Hematopoietic multipotent progenitor cell treated with erythropoietin and hydrocortisone succinate and interleukin-3 and kit ligand, for 4 days (in vitro differentiated cells): ENCODE data around the gene KLF12.
A peak's percentile ranks its signal among the peaks of the same experiment; 100 is the strongest.

ENCODE experiments used
- DNase-seq: peaks from one replicate; pipeline ENCODE4 v3.0.0-alpha.2; 2015

The KLF12 gene

GRCh38 chr13:74134777-74135325 is 647 bp upstream of the KLF12 start:
- DNase-seq: peak; percentile 63

GRCh38 chr13:74133657-74134201 is 475 bp downstream of the KLF12 start:
- DNase-seq: peak; percentile 91

- DNase-seq: peak; percentile 49
These were observed 1.2 kb downstream of the KLF12 start for GRCh38 chr13:74132776-74133656.

- peak; percentile 13 for DNase-seq
These were observed 1.9 kb downstream of the KLF12 start for GRCh38 chr13:74132152-74132775.

- DNase-seq: no peak
These were observed 3.0 kb downstream of the KLF12 start for GRCh38 chr13:74131227-74131626.

- peak; percentile 66 for DNase-seq
These were observed 4.6 kb downstream of the KLF12 start for GRCh38 chr13:74129500-74130191.

GRCh38 chr13:74128156-74128767 is 5.9 kb downstream of the KLF12 start:
- DNase-seq: no peak

DNA sequence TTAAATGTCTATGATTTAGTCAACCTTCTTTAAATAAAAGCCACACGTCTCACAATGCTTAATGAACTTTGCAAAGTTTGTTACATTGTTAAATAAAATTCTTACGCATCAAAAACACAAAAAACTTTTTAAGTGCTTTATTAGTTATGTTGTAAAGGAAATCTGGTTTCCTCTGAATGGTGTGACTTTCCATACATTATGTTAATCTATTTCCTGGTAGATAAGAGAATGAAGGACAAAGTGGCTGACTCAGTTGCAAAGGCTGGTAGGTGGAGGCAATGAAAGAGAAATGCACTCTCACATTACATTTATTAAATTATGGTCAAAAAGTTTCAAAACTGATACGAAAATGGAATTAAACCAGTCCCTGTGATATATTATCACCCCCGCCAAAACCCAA is 15.9 kb downstream of the KLF12 start:
- DNase-seq: no peak

DNA sequence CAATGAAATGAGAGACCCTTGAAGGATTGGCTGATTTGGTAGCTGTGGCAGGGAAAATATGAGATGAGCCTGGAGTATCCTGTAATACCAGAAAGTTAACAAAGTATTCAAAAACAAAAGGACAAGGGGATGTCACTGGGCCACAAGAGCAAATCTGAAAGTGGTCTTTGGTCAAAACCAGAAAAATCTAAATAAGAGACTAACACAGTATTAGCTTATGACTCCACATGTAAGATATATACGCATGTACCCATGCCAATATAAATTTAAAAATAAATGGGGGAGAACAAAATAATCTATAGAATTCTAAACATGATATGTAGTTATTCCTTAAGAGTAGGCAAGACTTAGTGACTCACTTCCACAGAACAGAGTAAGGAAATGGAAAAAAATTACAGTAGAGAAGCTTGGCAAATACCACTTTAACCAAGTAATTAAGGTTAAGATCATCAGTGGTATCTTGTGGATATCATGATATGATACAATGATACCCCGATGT is 16.9 kb downstream of the KLF12 start:
- no peak for DNase-seq

DNA sequence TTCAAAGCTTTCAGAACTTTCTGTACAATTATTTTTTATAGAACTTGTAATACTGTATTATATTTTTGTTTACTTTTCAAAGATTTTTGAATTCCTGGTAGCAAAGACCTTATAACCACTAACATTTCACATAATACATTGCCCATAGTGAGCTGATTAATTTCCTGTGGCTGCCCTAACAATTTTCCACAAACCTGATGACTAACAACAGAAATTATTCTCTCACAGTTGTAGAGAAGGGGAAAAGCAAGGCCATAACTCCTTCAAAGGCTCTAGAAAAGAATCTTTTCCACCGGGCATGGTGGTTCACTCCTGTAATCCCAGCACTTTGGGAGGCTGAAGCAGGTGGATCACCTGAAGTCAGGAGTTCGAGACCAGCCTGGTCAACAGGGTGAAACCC is 19.1 kb downstream of the KLF12 start:
- no peak for DNase-seq

GRCh38 chr13:74114641-74115040 is 19.6 kb downstream of the KLF12 start:
- DNase-seq: no peak

GRCh38 chr13:74114202-74114601 is 20.0 kb downstream of the KLF12 start:
- no peak for DNase-seq

DNA sequence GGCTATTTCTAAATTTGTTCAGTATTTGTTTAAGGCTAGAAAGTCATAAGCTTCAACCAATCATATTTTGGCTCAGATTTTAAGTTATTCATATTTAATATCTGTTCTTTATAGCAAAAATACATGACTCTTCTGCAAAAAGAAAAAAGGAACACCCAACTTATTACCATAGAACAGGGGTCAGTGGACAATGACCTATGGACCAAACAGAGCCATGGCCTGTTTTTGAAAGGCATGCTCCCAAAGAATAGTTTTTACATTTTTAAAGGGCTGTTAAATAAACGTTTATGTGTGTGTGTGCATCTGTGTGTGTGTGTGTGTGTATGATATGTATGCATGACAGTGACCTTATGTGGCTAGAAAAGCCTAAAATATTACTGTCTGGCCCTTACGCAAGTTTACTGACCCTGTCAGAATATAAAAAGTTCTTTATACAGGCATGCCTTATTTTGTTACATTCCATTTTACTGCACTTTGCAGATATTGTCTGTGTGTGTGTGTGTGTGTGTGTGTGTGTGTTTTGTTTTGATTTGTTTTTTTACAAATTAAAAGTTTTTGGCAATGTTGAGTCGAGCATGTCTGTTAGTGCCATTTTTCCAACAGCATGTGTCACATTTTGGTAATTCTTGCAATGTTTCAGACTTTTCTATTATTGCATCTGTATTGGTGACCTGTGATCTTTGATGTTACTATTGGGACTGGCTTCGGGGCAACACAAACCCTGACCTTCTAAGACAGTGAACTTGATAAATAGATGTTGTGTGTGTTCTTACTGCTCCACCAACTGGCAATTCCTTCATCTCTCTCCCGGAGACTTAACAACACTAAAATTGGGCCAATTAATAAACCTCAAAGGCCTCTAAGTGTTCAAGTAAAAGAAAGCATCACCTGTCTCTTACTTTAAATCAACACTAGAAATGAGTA is 22.0 kb downstream of the KLF12 start:
- DNase-seq: no peak

DNA sequence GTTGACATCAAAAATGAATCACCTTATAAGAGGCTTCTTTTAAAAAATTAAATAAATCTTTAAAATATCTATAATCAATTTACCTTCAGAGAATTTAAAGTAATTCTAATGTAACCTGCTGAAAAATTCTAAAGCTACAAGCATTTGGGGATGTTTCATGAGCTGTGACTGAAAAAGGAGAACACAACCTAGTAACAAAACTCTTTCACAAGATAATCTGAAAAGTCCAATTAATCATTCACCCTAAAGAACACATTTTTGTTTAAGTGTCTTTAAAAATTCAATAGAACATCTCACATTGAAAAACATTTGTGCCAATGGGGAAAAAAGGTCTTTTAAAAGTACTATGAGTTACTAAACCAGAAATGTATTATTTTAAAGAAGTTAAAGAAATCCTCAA is 22.8 kb downstream of the KLF12 start:
- DNase-seq: no peak

DNA sequence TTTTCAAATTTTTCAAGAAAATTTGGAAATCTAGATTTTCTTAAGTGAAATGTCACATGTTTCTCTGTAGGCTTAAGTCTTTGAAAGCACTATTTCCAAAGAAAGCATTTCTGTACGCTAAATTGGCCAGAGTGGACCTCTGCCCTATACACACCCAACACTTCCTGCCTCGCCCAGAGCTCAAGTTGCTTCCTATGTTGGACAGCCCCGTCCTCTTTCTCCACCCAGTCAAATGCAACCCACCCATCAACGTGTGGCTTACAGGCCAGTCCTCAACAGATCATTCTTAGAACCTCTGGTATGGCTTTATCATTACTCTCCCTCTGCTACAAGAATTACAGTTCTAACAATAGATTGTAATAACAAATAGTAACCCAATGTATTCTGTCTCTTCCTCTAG is 24.2 kb downstream of the KLF12 start:
- peak; percentile 33 for DNase-seq

GRCh38 chr13:74107598-74107997 is 26.6 kb downstream of the KLF12 start:
- DNase-seq: no peak

- DNase-seq: no peak
These were observed 28.3 kb downstream of the KLF12 start for GRCh38 chr13:74105871-74106270.

DNA sequence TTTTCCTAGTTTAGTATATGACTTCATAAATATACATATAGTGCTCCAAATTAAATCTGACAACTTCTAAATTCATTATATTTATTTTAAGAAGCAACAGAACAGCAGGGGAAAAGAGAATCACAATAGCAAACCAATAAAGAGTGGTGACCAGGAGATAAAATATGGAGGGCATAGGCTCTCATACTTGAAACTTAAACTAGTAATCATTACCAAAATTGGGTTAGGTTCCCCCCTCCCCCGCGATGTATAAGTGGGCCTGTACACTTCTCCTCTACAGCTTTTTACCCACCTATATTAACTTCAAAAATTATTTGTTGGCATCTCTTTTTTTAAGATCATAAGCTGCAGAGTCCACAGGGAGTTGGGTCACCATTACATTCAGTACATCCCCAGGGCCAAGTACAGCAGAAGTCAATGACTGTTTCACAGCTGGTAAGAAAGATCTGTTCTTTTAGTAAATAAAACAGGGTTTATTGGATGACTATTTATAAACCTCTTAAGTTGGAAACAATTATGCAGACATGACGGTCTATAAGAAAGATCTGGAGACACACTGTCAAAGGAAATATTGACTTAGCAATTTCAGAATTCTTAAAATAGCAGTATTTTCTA is 29.4 kb downstream of the KLF12 start:
- DNase-seq: no peak

DNA sequence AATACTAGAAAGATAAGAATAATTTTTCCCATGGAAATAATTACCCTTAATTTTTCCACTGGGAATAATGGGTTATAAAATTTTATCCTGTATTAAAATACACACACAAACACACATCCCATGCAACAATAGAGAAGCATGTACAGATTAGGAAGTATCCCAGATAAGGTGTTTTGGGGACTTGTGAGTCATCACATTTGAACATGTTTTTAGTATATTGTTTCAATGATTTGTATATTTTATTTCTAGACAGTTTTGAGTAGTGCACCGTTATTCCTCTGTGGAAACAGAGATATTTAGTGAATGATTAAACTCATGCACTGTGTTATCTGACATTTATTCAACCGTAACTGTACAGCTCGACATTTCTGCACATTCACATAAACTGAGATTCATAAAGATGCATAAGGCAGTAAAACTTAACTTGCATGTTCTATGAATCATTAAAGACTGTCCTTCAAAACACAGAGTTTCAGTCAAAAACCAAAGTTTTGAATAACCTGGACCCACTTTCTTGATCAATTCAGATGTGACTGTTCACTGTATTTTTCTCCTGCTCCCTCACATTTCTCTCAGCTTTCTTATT is 30.1 kb downstream of the KLF12 start:
- no peak for DNase-seq

DNA sequence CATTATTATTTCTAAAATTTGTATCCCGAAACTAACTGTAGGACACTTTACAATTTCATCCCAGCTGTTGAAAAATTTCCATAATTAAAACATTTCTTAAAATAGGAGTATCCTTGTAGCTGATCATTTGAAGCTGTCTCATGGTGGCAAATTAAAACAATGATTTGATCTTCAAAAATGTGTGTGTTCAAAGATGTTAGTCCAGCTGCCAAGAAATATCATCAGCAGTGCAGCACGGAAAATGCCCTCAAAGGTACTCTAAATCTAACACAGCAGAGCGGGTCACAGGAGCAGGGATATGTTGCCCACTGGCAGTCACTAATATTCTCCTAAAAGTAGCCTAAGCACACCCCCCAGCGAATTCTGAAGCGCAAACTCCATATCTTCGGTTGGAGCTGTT is 31.0 kb downstream of the KLF12 start:
- no peak for DNase-seq

GRCh38 chr13:74102691-74103090 is 31.5 kb downstream of the KLF12 start:
- no peak for DNase-seq
